Measurements from ENCODE around the gene RBM10.

- TF ChIP-seq POLR2AphosphoS5 (IDR thresholded peaks at IDR 0.05; ENCODE audit: low read depth, low read length) (peak; percentile 74; the same call in 1 of the 2 replicates), PAX5 (IDR thresholded peaks at IDR 0.05; ENCODE audit: insufficient read depth, low read length, severe bottlenecking) (no peak), POLR2A (IDR thresholded peaks at IDR 0.05; ENCODE audit: low read depth, low read length) (no peak), TAF1 (IDR thresholded peaks at IDR 0.05; ENCODE audit: low read depth, low read length) (peak; percentile 68; the same call in 1 of the 2 replicates), POU2F2 (IDR thresholded peaks at IDR 0.05; ENCODE audit: low read depth, low read length) (no peak)
These were observed 87.8 kb downstream of the RBM10 start, which contains the start of gene USP11 for GRCh38 chrX:47232803-47233332.
